Body of pancreas (tissue), 4 donors: ENCODE results near the gene PREX1. TPM values are rescaled to one million over a fixed set of nuclear protein-coding genes. Genes with fewer than 3 reads are reported as not detected.

Experiments used
- ATAC-seq: fragments of 150-250 bp; one replicate; pipeline ENCODE4 v1.9.1; 2016
- DNase-seq, 4 donors: peaks; one replicate each; pipeline ENCODE4 v3.0.0-alpha.2; 2019
- H3K27ac ChIP-seq, 4 donors: fragments of 200-600 bp; sonication (generic); 1 replicate in 3 of 4; 2 replicates in 1 of 4; pipeline versions ENCODE4 v1.5.1 to v1.6.1; 2016 to 2019; ENCODE audit warnings: mild to moderate bottlenecking in 1 of 4, mixed read lengths in 1 of 4, moderate library complexity in 1 of 4
- H3K27me3 ChIP-seq, 2 donors: fragments of 200-600 bp; sonication (generic); one replicate each; pipeline ENCODE4 v1.6.0; 2016; ENCODE audit warnings: mild to moderate bottlenecking in 1 of 2
- H3K36me3 ChIP-seq, 2 donors: fragments of 200-600 bp; sonication (generic); replicated peaks in 1 of 2; 2 replicates each; pipeline ENCODE4 v1.5.1; 2016; ENCODE audit warnings: low read depth in 2 of 2; ENCODE audit not compliant: insufficient read depth in 1 of 2
- H3K4me1 ChIP-seq: fragments of 200-600 bp; sonication (generic); one replicate; pipeline ENCODE4 v1.6.0; 2016
- H3K4me3 ChIP-seq, 2 donors: fragments of 200-600 bp; sonication (generic); 1 replicate in 1 of 2; 2 replicates in 1 of 2; pipeline ENCODE4 v1.5.1; 2016 to 2019
- H3K9me3 ChIP-seq, 3 donors: fragments of 200-600 bp; sonication (generic); 1 replicate in 2 of 3; 2 replicates in 1 of 3; pipeline ENCODE4 v1.5.1; 2016
- POLR2A ChIP-seq, 3 donors: fragments of 450-650 bp; IDR thresholded peaks; one replicate each; pipeline ENCODE4 v1.6.1; 2016; ENCODE audit warnings: antibody characterized with exemption in 3 of 3, mild to moderate bottlenecking in 2 of 3
- WGBS, 2 donors: methylation state at CpG; one replicate each; pipeline ENCODE4 v1.1.5; 2017; 5-methylcytosine and 5-hydroxymethylcytosine counted together
- intact Hi-C: fragments of 100-400 bp; cut with DNase I; formaldehyde crosslinking; loops from one replicate; pipeline ENCODE4 v1.15.1; 2023
- total RNA-seq, 2 donors: library from RNA; depleted of rRNA; stranded (reverse); fragments of >200 nt; gene quantifications; one replicate each; pipeline ENCODE4 v1.1.0, GENCODE V29; 2016
- TF ChIP-seq, protein P1 (sequence below), 7 experiments: fragments of 450-650 bp in 4 of 7; fragments of 200-600 bp in 3 of 7; sonication (generic) in 3 of 7; IDR thresholded peaks; one replicate each; pipeline ENCODE4 v1.5.1; 2016 to 2019; ENCODE audit warnings: antibody characterized with exemption in 7 of 7

The PREX1 gene
- total RNA-seq, 2 donors from 2014 or later, result 9.1 to 14.5 TPM

DNA sequence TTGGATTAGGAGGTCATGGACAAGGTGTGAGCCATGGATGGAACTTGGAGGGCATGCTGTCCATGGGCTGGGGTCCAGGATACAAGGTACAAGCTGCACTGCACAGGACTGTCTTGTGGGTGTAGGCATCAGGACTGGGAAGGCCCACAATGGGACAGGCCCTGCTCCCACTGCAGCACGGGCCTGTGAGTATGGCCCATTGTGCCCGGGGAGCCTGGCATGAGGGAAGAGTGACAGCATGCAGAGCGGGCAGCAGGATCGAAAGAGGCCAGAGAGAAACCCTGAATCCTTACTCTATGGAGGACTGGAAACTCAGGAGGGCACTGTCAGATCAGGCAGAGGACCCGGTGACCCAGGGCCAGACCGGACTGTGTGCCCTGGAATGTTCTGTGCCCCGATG is 211.3 kb downstream of the PREX1 start:
- Histone ChIP-seq H3K27me3 (no peaks in the 10 kb centered on the region), H3K36me3 (no peaks in the 10 kb centered on the region), H3K27ac (no peak overlapping the region), H3K4me3 (no peak overlapping the region), H3K9me3 (no peaks in the 10 kb centered on the region), H3K4me1 (peaks cover 12% of the 10 kb centered on the region)
- DNase-seq, result no peak
- TF ChIP-seq, protein P1, sequence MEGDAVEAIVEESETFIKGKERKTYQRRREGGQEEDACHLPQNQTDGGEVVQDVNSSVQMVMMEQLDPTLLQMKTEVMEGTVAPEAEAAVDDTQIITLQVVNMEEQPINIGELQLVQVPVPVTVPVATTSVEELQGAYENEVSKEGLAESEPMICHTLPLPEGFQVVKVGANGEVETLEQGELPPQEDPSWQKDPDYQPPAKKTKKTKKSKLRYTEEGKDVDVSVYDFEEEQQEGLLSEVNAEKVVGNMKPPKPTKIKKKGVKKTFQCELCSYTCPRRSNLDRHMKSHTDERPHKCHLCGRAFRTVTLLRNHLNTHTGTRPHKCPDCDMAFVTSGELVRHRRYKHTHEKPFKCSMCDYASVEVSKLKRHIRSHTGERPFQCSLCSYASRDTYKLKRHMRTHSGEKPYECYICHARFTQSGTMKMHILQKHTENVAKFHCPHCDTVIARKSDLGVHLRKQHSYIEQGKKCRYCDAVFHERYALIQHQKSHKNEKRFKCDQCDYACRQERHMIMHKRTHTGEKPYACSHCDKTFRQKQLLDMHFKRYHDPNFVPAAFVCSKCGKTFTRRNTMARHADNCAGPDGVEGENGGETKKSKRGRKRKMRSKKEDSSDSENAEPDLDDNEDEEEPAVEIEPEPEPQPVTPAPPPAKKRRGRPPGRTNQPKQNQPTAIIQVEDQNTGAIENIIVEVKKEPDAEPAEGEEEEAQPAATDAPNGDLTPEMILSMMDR (IDR thresholded peaks at IDR 0.05), result no peak
- TF ChIP-seq POLR2A (IDR thresholded peaks at IDR 0.05), result no peak
- intact Hi-C loops, result no loop called here
- no peak for ATAC-seq
- WGBS, 2 donors, result 69 to 77% methylated on average over 6 to 7 of the region's 7 CpGs

DNA sequence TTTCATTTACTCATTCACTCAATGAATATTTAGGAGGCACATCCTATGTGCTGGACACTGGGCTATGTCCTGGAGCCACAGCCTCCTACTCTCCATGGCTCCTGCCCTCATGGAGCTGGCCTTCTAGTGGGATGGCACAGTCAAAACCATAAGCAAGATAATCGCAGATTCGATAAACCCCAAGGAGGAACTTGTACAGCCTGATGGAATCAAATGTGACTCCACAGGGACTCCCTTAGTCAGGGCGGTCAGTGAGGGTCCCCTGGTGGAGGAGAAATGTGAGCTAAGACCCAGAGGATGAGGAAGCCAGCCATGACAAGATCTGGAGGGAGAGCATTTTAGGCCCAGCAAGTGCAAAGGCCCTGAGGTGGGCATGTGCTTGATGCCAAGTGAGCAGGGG is 211.9 kb downstream of the PREX1 start:
- H3K36me3 ChIP-seq, result no peaks in the 10 kb centered on the region
- no peak overlapping the region for H3K4me3 ChIP-seq
- 82 to 88% methylated on average over 3 of the region's 3 CpGs for WGBS, 2 donors
- H3K27ac ChIP-seq, result no peak overlapping the region
- no peaks in the 10 kb centered on the region for H3K27me3 ChIP-seq
- ATAC-seq (no peak), DNase-seq (no peak)
- TF ChIP-seq POLR2A (IDR thresholded peaks at IDR 0.05), result no peak
- TF ChIP-seq, protein P1 (IDR thresholded peaks at IDR 0.05), result no peak
- peaks cover 8% of the 10 kb centered on the region for H3K4me1 ChIP-seq
- no peaks in the 10 kb centered on the region for H3K9me3 ChIP-seq
- intact Hi-C loops, result no loop called here

DNA sequence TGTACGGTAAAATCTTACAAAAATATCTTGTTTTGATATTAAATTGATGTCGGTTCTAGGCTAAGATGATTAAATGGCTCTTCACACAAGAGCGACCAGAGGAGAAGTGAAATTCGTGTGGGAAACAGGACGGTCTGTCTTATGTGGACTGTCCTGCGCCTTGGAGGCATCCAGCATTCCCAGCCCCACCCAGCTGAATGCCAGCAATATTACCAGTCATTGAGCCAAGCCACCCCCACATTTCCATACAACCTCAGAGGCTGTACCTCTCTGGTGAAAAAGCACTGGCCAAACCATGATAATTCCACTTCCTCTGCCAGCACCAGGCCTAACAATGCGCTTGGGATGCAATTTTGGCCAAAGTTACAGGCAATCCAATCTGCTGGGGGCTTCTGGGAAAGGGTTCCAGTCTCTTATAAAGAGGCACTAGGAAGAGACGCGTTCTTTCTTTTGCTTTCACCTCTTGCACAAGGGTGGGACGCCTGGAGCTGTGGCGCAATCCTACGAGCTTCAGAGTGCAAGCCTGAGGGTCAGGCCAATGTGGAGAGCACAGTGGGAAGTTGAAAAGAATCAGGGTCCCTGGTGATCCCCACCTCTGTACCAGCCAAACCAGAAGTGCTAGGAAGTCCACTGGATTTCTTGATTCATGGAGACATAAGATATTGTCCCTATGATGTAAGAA is 213.1 kb downstream of the PREX1 start:
- Histone ChIP-seq H3K4me3 (no peak overlapping the region), H3K9me3 (no peaks in the 10 kb centered on the region), H3K27ac (no peak overlapping the region), H3K36me3 (no peaks in the 10 kb centered on the region), H3K27me3 (no peaks in the 10 kb centered on the region), H3K4me1 (no peaks in the 10 kb centered on the region)
- intact Hi-C loops, result no loop called here
- ATAC-seq (no peak), DNase-seq (no peak)
- no peak for TF ChIP-seq POLR2A (IDR thresholded peaks at IDR 0.05)
- TF ChIP-seq, protein P1 (IDR thresholded peaks at IDR 0.05), result no peak
- WGBS, 2 donors, result 67 to 74% methylated on average over 12 of the region's 12 CpGs

DNA sequence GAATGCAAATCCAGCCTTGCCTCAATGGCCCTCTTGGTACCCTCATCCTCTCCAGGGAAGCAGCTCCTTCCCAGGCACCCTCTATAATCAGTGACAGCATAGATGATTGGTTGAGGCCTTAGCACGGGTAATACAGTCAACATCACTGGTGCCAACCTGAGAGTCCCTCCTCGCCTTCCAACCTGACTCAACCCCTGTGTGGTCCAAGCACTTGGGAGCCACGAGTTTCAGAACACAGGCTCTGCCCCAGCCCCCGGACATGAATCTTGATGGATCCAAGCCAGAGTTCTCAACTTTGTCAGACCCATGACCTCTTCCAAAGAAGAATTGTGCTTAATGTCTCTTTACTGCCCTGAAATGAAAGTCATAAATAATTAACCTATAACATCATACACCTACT is 213.9 kb downstream of the PREX1 start:
- Histone ChIP-seq H3K27ac (no peak overlapping the region), H3K4me3 (no peak overlapping the region), H3K9me3 (no peaks in the 10 kb centered on the region), H3K4me1 (no peaks in the 10 kb centered on the region), H3K36me3 (no peaks in the 10 kb centered on the region), H3K27me3 (no peaks in the 10 kb centered on the region)
- DNase-seq (no peak), ATAC-seq (no peak)
- intact Hi-C loops, result no loop called here
- 25 to 47% methylated on average over 4 of the region's 4 CpGs for WGBS, 2 donors
- no peak for TF ChIP-seq POLR2A (IDR thresholded peaks at IDR 0.05)
- TF ChIP-seq, protein P1 (IDR thresholded peaks at IDR 0.05), result no peak

DNA sequence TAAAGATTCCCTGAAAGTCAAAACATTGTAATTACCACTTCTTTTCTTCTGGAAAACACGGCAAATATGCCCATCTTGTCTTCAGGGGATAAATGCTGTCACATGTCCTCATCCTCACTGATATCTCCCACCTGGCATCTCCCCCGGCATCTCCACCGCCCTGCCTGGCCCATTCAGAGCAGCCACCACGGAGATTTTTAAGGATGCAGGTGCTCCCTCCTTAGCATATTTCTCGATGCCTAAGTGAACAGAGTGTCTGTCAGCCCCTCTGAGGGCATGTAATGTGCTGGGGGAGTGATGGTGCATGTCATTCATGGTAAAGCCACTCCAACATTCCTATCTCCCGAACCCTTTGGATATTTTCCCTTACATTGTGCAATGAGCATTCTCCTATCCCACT is 215.5 kb downstream of the PREX1 start:
- Histone ChIP-seq H3K4me1 (no peaks in the 10 kb centered on the region), H3K4me3 (no peak overlapping the region), H3K9me3 (no peaks in the 10 kb centered on the region), H3K27me3 (no peaks in the 10 kb centered on the region), H3K36me3 (no peaks in the 10 kb centered on the region), H3K27ac (no peak overlapping the region)
- intact Hi-C loops, result no loop called here
- ATAC-seq (no peak), DNase-seq (no peak)
- TF ChIP-seq, protein P1 (IDR thresholded peaks at IDR 0.05), result no peak
- no peak for TF ChIP-seq POLR2A (IDR thresholded peaks at IDR 0.05)
- 60 to 68% methylated on average over 6 of the region's 6 CpGs for WGBS, 2 donors
